Bone marrow (tissue), 2 donors: ENCODE results near the gene SLC36A4.
"Not testable (repeated sequence)": the region's sequence is repeated elsewhere in the genome, so short reads cannot be mapped to it uniquely, and the experiment has no call there.

Experiments used
- DNase-seq, 2 donors: peaks; one replicate each; lab custom pipeline; 2025; lab: John Stamatoyannopoulos, UW

SLC36A4 gene

GRCh38 chr11:93197380-93198214 is at the start of gene SLC36A4:
Gene SLC36A4 (minus strand): TSS chr11:93197991. CDS start chr11:93197832, 159 bp downstream.
- DNase-seq = peak; percentile 85 to 94

- DNase-seq = not testable (repeated sequence)
Measured at GRCh38 chr11:93246790-93247189, 49.0 kb upstream of the SLC36A4 start.

DNA sequence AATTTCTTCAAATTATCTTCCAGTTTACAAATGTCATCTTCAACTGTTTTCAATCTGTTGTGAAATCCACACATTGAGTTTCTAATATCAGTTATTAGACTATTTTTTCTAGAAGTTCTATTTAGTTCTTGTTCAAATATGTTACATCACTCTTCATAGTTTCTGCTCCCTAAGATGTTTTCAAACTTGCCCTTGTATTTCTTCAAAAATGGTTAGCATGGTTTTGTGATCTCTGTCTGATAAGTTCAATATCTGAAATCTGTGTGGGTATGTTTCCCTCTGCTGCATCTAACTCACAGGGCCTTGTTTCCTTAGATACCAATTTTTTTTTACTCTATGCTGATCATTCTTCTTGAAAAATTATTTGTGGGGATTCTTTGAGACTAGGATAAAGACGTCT is 46.2 kb upstream of the SLC36A4 start:
- DNase-seq = no peak

- no peak for DNase-seq
Measured at GRCh38 chr11:93239966-93240365, 42.2 kb upstream of the SLC36A4 start.

- no peak for DNase-seq
Measured at GRCh38 chr11:93238956-93239355, 41.2 kb upstream of the SLC36A4 start.

- peak in 1 of 2 donors; percentile 45 for DNase-seq
Measured at GRCh38 chr11:93236741-93237675, 39.2 kb upstream of the SLC36A4 start.

DNA sequence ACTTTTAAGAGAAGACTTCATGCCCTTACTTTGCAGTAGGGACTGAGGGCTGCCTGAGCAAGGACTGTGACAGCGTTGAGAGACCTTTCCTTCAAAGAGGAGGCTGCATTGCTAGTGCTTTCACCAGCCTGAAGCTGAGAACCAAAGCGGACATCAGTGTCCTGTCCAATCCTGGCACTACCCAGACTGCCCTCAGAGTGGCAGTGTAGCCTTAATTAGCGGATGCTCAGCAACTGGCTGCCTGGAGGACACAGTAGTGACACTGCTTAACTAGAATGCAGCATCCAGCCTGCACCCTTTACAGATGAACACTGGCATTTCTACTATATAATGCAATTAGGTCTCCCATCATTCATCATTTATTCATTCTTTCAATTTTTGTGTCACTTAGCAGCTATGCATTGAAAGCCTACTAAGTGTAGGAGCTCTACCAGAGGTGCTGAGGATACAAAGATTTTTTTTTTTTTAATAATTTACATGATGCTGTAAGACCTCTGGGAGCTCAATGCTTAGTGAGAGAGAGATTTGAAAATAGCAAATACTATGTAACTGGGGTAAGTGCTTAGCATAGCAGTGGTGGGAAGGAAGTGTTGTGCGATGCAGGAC is 36.9 kb upstream of the SLC36A4 start:
- DNase-seq = peak; percentile 13 to 53

- DNase-seq = no peak
Measured at GRCh38 chr11:93229876-93230275, 32.1 kb upstream of the SLC36A4 start.

GRCh38 chr11:93225662-93226061 is 27.9 kb upstream of the SLC36A4 start:
- peak in 1 of 2 donors; percentile 7 for DNase-seq

DNA sequence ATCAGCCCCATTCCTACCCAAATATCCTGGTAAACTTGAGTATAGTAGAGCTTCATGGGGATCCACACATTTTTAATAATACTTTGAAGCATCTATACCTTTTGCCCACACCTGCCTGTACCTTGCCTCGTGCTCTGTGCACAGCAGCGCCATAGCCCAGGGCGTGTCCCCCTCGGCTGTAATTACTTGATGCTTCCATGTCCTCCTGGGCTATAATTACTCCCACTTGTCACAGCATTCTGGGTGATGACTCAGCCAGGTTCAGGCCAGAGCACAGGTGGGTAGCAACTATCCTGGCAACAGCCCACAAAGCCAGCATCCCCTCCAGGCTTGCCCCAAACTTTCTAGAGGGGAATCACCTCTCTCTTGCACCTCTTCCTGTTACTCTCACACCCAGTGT is 23.7 kb upstream of the SLC36A4 start:
- DNase-seq = no peak

- no peak for DNase-seq
Measured at GRCh38 chr11:93220078-93220477, 22.3 kb upstream of the SLC36A4 start.

GRCh38 chr11:93219440-93219839 is 21.6 kb upstream of the SLC36A4 start:
- no peak for DNase-seq

GRCh38 chr11:93216511-93217101 is 18.8 kb upstream of the SLC36A4 start:
- no peak for DNase-seq

- DNase-seq = no peak
Measured at GRCh38 chr11:93213622-93214021, 15.8 kb upstream of the SLC36A4 start.

DNA sequence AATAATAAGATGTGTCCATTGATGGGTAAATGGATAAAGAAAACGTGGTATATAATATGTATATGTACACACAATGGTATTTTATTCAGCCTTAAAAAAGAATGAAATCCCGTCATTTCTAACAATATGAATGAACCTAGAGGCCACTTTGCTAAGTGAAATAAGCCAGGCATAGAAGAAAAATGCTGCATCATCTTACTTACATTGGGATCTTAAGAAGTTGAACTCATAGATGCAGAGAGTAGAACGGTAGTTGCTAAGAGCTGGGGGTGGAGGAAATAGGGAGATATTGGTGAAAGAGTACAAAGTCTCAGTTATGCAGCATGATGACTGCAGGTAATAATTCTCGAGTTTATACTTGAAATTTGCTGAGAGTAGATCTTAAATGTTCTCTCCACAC is 14.3 kb upstream of the SLC36A4 start:
- DNase-seq = no peak

GRCh38 chr11:93209466-93209865 is 11.7 kb upstream of the SLC36A4 start:
- no peak for DNase-seq

- DNase-seq = no peak
Measured at GRCh38 chr11:93208663-93209270, 11.0 kb upstream of the SLC36A4 start.

- DNase-seq = no peak
Measured at GRCh38 chr11:93199616-93200015, 1.8 kb upstream of the SLC36A4 start.

GRCh38 chr11:93198215-93198845 is 539 bp upstream of the SLC36A4 start:
- peak in 1 of 2 donors; percentile 15 for DNase-seq

DNA sequence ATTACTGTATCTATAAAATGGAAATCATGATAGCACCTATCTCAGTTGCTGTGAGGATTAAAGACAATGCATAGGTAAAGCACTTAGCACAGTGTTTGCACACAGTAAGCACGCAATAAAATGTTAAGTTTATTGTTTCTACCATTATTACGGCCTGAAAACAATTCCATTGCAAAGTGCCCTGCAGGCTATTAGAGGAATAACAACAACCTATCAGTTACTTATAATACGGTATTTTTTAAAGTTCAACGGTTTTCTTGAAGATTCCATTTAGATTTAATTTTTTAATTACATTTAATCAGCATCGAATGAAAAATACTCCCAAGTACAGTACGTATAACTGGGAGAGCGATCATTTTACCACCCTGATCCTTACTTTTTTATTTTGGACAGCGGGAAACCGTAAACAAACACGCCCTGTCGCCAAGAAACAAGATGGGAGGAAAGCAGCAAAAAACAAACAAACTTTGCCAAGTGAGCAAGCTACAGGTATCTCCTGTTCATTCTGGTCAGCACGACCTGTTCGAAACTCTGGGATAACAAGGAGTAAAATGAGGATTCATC is 893 bp downstream of the SLC36A4 start:
- DNase-seq = no peak
